Raji (cell line): ENCODE measurements around the gene KCNK16.

Experiments
- POLR2A ChIP-seq: IDR thresholded peaks from 2 replicates; pipeline ENCODE4 v1.6.1; 2011; ENCODE audit warnings: low read depth, low read length, control low read depth; ENCODE audit not compliant: insufficient read depth

Gene KCNK16

DNA sequence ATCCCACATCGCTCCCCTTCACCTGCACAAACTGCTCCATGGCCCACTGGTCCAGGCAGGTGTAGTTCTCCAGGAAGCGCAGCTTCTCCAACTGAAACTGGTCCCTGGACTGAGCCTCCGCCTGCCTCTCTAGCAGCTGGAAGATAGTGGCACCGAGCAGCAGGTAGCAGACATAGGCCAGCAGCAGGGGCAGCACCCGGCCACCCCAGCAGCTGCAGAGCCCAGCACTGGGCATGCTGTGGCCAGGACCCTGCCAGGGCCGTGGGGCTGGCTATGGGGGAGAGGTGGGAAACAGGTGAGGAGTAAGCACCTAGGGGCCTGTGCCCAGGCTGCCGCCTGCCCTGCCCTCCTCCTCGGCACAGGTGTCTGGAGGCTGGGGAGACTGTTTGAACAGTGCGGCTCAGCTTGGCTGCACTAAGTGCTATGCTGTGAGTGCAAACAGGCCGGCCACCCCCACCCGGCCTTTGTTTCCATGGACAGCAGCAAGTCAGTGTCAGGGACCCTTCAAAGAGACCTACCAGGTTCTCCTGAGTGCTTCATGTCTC is at the start of gene KCNK16:
KCNK16 (minus strand) TSS at position 397 of the 545 bp plus-strand sequence; CDS start at position 235, 162 bp downstream.
- no peak for TF ChIP-seq POLR2A

DNA sequence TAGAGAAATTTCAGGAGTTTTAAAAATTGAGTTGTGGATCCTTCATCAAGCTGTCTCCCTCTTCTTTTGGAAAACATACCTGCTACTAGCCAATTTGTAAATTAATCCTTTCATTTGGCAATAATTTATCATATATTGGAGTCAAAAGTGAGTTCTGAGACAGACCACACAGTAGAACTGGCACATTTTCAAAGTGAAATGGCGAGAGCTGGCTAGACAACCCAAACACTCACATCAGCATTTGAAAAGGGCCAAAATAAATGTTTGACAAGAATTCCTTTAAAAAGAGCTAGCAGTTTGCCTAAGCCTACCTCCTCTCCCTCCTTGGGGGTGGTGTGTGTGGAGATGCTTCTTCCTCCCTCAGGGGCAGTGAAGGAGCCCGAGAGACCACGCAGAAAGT is 47.9 kb upstream of the KCNK16 start:
- no peak for TF ChIP-seq POLR2A

DNA sequence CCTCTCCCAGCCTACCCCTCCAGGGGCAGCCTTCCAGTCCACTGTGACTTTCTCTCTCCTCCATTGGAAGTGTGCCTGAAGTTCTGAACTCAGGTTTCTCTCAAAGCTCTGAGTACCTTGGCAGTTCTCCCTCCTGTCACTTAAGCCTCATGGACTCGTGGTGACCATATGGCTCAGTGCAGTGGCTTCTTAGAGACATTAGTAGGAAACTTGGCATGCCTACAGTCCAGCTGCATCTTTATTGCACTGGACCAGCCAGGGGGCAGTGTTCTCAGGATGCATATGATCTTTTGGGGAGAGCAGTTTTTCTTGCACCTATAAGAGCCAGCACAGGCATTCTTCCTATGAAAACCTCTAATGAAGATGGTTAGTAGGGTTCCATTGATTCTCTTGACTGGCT is 47.5 kb upstream of the KCNK16 start:
- no peak for TF ChIP-seq POLR2A

DNA sequence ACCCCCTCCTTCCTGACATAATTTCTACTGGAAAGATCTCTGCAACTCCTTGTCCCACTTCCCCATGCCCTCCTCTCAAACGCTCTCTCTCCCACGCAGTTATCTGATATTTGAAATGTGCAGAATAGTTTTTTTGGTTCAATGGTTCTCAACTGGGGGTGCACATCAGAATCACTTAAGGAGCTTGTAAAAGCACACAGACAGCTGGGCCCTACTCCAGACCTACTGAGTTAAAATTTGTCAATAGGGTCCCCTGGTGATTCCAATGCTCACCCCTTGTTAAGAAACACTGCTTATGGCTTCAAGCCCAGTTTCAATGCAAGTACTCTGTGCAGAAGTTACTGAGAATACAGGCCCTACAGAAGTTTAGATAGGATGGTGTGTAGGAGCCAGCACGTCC is 45.2 kb upstream of the KCNK16 start:
- TF ChIP-seq POLR2A: no peak

DNA sequence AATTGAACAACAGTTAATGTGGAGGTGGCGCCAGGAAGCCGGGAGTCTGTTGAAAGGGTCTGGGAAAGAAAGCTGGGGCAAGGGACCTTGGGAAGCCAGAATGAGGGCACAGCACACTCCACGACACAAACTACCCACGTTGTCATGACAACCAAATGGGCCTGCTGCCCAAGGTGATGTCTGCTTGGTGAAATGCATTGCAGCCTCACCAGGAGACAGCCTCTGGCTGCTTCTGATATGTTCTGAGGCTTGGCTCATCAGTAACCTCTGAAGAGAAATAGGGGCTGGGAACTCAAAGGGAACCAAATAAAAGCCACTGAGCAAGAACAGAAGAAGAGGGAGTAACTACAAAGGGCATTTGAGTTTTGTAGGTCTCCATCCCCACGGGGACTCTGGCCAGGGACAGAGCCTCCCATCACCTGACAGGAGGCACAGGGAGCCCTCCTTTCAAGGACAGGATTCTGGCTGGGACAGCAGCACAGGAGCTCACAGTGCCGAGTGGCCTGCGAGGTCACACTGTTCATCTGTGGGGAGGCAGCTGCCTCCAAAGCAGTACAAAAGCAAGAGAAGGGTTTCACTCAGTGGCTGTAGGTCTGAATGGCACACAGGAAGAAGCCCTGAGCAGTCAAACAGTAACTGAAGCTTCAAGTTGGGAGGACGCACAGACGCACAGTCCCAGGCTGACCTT is 44.6 kb upstream of the KCNK16 start:
- TF ChIP-seq POLR2A: no peak

DNA sequence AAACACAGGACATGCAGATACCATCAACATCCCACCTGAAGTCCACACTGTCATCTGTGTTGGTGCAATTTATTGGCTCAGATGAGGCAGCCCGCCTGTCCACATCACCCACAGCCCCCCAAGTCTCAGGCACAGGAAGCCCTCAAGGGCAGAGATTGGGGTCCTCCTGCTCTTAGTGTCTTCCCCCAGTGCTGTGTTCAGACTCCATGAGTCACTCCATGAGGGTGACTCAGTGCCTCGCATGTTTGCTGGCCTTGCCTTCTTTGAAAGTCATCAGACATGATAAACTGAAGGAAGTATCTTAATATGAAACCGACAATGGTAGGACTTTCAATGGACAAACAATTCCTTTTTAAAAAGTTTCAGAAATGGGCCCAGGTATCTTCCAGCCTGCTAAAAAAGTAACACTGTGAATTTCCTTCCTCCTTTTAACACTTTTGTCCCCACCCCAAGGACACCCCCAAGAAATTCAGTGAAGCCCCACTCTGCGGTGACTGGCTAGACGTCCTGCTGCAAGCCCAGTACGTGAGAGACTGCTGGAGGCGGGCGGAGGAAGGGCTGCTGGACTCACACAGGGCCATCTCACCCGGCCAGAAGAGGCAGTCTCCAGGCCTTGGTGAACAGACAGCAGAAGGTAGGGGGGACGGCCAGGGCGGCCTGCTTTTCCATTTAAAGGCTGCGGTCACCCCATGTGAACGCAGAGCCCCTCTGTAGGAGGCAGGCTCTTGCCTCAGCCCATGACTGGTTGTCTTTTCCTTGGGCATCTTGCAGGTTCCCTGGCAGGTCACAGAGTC is 43.0 kb upstream of the KCNK16 start:
- no peak for TF ChIP-seq POLR2A

DNA sequence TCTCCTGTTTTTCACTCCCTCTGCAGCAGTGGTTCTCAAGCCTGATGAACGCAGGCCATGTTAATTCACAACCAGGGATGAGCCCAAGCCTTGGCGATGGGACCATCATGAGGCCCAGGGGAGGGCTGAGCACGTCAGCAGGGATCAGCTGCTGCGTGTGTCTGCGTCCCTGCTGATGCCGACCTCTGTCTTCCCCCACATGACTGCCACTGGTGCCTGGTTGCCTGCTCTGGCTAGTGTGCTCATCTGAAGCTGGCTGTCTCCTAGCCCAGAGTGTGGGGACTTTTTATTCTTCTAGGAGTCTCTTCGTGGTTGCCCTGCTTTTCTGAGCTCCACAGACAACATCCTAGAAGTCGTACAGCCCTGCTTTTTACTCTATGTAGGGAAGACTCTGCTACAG is 40.8 kb upstream of the KCNK16 start:
- no peak for TF ChIP-seq POLR2A

DNA sequence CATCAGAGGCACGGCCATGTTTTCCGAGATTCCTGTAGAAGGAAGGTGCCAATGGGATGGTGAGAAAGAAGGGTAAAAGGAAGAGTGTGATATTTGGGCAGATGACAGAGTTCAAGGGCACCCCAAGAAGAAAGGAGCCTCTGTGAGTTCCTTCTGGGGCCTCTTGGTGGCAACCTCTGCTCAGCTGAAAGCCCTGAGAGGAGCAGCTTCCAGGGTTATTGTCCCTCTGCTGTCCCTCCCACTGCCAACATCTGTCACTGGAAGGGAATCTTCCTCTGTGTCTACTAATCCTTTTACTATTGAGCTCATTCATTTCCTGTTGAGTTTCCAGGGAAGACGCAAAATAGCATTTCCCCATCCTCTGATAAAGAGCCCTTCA is 40.0 kb upstream of the KCNK16 start:
- TF ChIP-seq POLR2A: no peak

DNA sequence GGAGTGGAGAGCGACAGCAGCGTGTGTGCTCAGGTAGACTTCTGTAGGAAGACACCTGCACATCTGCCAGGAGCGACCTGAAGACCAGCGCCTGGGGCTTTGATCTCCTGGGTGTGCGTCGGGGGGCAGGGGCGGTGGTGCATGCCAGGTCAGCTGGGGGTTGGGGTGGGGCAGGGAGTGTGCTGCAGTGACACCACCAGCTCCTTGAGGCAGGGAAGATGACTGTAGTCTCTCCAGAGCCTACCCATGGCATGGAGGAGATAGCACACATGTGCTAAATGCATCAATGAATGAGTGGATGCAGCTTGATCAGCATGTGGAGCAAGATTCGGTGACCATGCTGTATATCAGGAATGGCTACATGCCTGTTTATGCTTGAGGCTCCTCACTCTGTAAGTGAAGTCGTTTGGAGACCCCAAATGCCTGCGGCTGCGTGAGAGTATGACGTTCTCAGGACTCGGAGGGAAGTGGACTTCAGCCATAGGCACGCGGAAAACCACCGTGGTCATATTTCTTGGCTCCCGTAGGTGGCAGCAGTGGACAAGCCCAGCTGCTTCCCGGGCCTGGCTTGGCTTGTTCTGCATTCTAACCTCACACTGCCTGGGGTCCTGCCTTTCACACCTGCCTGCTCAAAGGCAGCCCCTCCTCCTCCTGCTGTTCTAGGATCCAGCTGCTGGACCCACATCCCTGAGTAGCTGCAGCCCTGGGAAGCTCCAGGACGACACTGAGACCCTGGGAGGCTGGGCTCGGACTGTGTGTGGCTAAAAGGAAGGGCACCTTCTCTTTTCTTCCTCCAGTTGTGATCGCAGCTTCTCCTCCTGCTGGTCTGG is 39.4 kb upstream of the KCNK16 start:
- no peak for TF ChIP-seq POLR2A

DNA sequence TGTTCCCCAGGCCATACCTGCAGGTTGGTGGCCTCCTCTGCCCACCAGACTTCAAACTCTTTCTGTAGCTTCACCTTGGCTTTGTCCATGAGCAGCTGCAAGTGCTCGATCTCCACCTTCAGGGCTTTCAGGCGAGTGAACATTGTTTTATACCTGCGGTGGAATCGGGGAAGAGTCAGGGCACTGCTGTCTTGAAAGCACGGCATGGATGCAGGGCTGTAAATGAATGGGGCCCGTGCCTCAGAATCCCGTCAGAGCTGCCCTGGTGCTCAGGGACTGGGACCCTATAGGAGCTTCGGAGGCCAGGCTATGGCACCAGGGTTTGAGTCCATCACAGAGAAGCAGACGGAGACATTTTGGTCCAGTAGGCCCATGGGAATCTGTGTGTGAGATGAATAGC is 37.9 kb upstream of the KCNK16 start:
- TF ChIP-seq POLR2A: no peak

DNA sequence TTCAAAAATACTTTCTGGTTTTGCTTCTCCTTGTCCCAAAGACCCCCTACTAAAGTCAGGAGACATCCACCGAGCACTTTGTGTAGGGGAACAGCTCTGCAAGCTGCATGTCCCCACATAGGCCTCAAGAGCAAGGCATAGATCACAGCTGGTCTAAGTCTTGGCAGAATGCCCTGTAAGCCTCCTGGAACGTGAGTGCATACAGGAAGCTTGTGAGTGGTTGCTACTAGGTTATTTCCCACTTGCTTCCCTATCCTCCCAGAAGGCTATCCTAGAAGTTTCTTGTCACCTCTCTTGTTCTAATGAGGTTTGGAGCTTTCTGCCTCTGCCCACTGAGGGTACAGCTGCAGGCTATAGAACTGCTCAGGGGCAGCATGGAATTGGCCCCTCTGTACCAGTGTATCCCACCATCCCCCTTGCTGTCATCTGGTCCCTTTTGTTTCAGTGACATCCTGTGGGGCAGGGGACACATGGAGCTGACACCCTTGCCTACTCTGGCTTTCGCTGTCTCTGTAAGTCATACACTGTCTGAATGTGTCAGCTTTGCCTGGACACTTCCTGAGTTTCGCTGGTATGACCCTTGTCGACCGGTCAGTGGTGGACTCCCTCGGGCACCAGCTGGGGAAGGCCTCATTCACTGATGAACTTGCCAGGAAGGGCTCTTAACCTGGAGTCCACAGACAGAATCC is 35.6 kb upstream of the KCNK16 start:
- no peak for TF ChIP-seq POLR2A

DNA sequence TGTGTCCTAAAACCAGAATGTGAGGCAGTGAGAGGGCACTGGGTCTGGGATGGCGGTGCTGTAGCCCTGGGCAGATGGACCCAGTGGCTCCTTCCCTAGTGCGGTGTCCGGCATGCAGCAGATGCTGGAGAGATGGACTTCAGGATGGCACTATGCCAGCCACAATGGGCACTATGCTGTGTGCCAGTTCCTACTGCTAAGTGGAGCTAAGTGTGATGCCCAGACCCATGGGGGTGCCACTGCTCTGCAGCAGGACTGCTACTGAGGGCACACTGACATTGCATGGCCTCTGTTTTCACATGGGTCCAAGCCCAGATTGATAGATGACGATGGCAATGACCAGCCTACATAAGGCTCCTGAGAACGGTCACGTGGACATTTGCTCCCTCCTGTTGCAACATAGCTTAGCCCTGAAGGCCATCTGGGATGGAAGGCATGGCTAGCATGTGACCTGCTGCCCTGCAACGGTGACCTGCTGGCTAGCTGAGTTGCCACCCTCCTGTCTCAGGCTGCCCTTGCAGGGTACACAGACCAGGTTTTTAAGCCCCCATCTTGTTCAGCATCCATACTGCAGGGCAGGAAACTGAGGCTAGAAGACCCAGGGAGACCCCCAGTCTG is 31.3 kb upstream of the KCNK16 start:
- no peak for TF ChIP-seq POLR2A

DNA sequence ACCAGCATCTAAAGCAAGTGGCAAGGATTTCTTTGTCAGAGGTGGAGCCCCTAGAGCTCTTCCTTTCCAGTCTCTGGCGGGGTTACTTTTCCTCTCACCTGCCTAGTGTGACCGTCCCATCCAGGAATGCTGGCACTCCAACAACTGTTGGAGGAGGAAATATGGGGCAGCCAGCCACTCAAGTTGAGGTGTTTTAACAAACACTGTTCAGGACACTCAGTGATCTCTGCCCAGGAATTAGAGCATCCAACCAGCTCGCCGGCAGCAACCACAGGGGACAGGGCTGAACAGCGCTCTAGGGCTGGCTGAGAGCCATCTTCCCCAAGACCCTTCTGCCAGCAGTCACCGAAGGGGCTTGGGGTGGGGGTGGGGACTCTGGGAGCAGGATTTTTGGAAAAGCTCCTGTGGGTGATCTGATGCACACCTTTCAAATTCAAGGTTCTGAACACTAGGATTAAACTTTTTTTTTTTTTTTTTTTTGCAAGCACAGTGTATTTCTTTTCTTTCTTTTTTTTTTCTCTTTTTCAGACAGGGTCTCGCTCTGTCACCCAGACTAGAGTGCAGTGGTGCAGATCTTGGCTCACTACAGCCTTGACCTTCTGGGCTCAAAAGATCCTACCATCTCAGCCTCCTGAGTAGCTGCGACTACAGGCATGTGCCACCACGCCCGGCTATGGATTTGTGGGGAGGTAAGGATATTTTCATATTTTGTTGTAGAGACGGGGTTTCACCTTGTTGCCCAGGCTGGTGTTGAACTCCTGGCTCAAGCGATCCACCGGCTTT is 28.4 kb upstream of the KCNK16 start:
- TF ChIP-seq POLR2A: no peak

DNA sequence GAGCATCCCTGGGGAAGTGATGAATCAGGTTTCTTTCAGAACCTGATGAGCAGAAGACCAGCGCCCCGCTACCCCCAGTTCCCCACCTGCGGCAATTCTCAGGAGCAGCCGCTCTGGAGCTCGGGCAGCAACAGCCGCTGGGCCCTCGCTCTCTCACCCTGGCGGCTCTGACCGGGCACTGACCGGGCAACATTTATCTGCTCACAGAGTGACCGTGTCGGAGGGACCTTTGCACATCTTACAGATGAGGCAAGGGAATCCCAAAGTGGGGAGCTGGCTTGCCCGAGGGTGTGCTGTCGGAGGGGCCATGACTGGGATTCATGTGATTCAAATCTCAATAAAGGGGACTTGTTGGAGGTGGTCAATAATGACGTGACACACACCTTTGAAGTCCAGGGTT is 26.2 kb upstream of the KCNK16 start:
- TF ChIP-seq POLR2A: no peak
